HFF-Myc (cell line): Measurements from ENCODE around the gene EDNRA.

ENCODE experiments used
- DNase-seq: peaks from one replicate; pipeline ENCODE4 v3.0.0-alpha.2; 2011; ENCODE audit warnings: low read depth; ENCODE audit errors: extremely low read depth
- H3K4me3 ChIP-seq: replicated peaks from 2 replicates; pipeline ENCODE4 v1.5.1; 2011; ENCODE audit warnings: low read depth, mild to moderate bottlenecking, control low read depth, low read length
- CTCF ChIP-seq: IDR thresholded peaks from 2 replicates; pipeline ENCODE4 v1.5.1; 2012; ENCODE audit warnings: mild to moderate bottlenecking, low read depth, low read length, control low read depth; ENCODE audit errors: missing control alignments

The EDNRA gene

GRCh38 chr4:147510962-147511668, 30.2 kb downstream of the EDNRA start:
- no peak for DNase-seq
- no peak overlapping the region for H3K4me3 ChIP-seq
- no peak for TF ChIP-seq CTCF

- no peak for DNase-seq
Observed at GRCh38 chr4:147513091-147513490, 32.2 kb downstream of the EDNRA start.

GRCh38 chr4:147513952-147514351, 33.1 kb downstream of the EDNRA start:
- TF ChIP-seq CTCF: peak; percentile 29
- DNase-seq: no peak
- no peak overlapping the region for H3K4me3 ChIP-seq

More at GRCh38 chr4:147513091-147513490, 32.2 kb downstream of the EDNRA start:
- H3K4me3 ChIP-seq: no peak overlapping the region
- TF ChIP-seq CTCF: no peak

GRCh38 chr4:147515220-147515936, 34.5 kb downstream of the EDNRA start:
- TF ChIP-seq CTCF: no peak
- no peak for DNase-seq
- H3K4me3 ChIP-seq: no peak overlapping the region

GRCh38 chr4:147516133-147516532, 35.2 kb downstream of the EDNRA start:
- DNase-seq: no peak
- H3K4me3 ChIP-seq: no peak overlapping the region
- TF ChIP-seq CTCF: no peak

GRCh38 chr4:147518086-147518485, 37.2 kb downstream of the EDNRA start:
- no peak for TF ChIP-seq CTCF
- H3K4me3 ChIP-seq: no peak overlapping the region
- no peak for DNase-seq
